SK-N-SH (cell line): ENCODE measurements around the gene SLC10A1. TPM values are rescaled to one million over a fixed set of nuclear protein-coding genes. Genes with fewer than 3 reads are reported as not detected.

Experiments
- CTCF ChIA-PET: fragments of 300-600, 350-600 bp; formaldehyde crosslinking; extraction: SDS; loops from one replicate; lab custom pipeline; 2021; lab: Yijun Ruan, JAX
- POLR2A ChIA-PET: fragments of 350-600 bp; sonication (Branson Sonifier 250); formaldehyde crosslinking; extraction: SDS; loops from one replicate; lab custom pipeline; 2020; ENCODE audit warnings: antibody characterized with exemption, inconsistent platforms; lab: Yijun Ruan, JAX
- DNase-seq: peaks from one replicate; pipeline ENCODE4 v3.0.0; 2012
- H2AFZ ChIP-seq: fragments of 200-600 bp; sonication (generic); 2 replicates; pipeline ENCODE4 v1.8.1; 2016; ENCODE audit warnings: antibody characterized with exemption, mild to moderate bottlenecking, low read depth
- H3F3A ChIP-seq: fragments of 200-600 bp; sonication (generic); replicated peaks from 2 replicates; pipeline ENCODE3; 2016; ENCODE audit warnings: antibody characterized with exemption, mild to moderate bottlenecking; ENCODE audit not compliant: insufficient read depth
- H3K27ac ChIP-seq, 2 experiments: fragments of 200-500 bp in 1 of 2; fragments of 200-600 bp in 1 of 2; sonication (Bioruptor generic) in 1 of 2; sonication (generic), shearing (Covaris generic) in 1 of 2; 2 replicates each; pipeline versions ENCODE4 v1.5.1 to v1.6.1; 2014 to 2016; ENCODE audit warnings: low read depth in 2 of 2, inconsistent platforms in 1 of 2, low read length in 1 of 2, mild to moderate bottlenecking in 1 of 2, mixed read lengths in 1 of 2
- H3K27me3 ChIP-seq: fragments of 200-600 bp; sonication (generic), shearing (Covaris generic); 2 replicates; pipeline ENCODE4 v1.6.1; 2016; ENCODE audit warnings: mixed run types; ENCODE audit not compliant: insufficient read depth
- H3K36me3 ChIP-seq, 2 experiments: fragments of 200-500 bp in 1 of 2; fragments of 200-600 bp in 1 of 2; sonication (Bioruptor generic) in 1 of 2; sonication (generic) in 1 of 2; replicated peaks in 1 of 2; 2 replicates each; pipeline versions ENCODE3 to v1.5.1; 2014 to 2016; ENCODE audit warnings: low read length in 1 of 2, mild to moderate bottlenecking in 1 of 2; ENCODE audit not compliant: insufficient read depth in 2 of 2, control insufficient read depth in 1 of 2
- H3K4me1 ChIP-seq, 2 experiments: fragments of 200-500 bp in 1 of 2; fragments of 200-600 bp in 1 of 2; sonication (Bioruptor generic) in 1 of 2; sonication (generic), shearing (Covaris generic) in 1 of 2; 2 replicates each; pipeline versions ENCODE4 v1.5.1 to v1.6.1; 2014 to 2016; ENCODE audit warnings: low read depth in 1 of 2, low read length in 1 of 2, mixed run types in 1 of 2; ENCODE audit not compliant: insufficient read depth in 2 of 2, control insufficient read depth in 1 of 2
- H3K4me2 ChIP-seq: fragments of 200-600 bp; sonication (generic), shearing (Covaris generic); 2 replicates; pipeline ENCODE4 v1.6.1; 2017; ENCODE audit warnings: mixed run types
- H3K4me3 ChIP-seq, 2 experiments: fragments of 200-500 bp in 1 of 2; fragments of 200-600 bp in 1 of 2; sonication (Bioruptor generic) in 1 of 2; sonication (generic), shearing (Covaris generic) in 1 of 2; 2 replicates each; pipeline versions ENCODE4 v1.5.1 to v1.8.1; 2014 to 2016; ENCODE audit warnings: low read depth in 2 of 2, inconsistent platforms in 1 of 2, low read length in 1 of 2, mild to moderate bottlenecking in 1 of 2, mixed read lengths in 1 of 2, moderate library complexity in 1 of 2
- H3K79me2 ChIP-seq: fragments of 200-600 bp; sonication (generic); 2 replicates; pipeline ENCODE4 v1.8.1; 2017; ENCODE audit warnings: mild to moderate bottlenecking; ENCODE audit not compliant: insufficient read depth
- H3K9ac ChIP-seq: fragments of 200-600 bp; sonication (generic); 2 replicates; pipeline ENCODE4 v1.6.1; 2017; ENCODE audit warnings: mixed run types
- H3K9me2 ChIP-seq: fragments of 200-600 bp; sonication (generic); 2 replicates; pipeline ENCODE4 v1.6.1; 2017; ENCODE audit warnings: mixed run types
- H3K9me3 ChIP-seq: fragments of 200-600 bp; sonication (generic); 2 replicates; pipeline ENCODE4 v1.6.1; 2017; ENCODE audit warnings: mixed run types, mild to moderate bottlenecking, moderate library complexity
- H4K20me1 ChIP-seq: fragments of 200-600 bp; sonication (generic); 2 replicates; pipeline ENCODE4 v1.6.1; 2017; ENCODE audit warnings: mild to moderate bottlenecking, mixed run types; ENCODE audit not compliant: insufficient read depth
- CHD2 ChIP-seq: fragments of 150-350 bp; IDR thresholded peaks from 2 replicates; pipeline ENCODE4 v1.6.1; 2018; ENCODE audit warnings: low read length; ENCODE audit not compliant: partially characterized antibody
- CTCF ChIP-seq: fragments of 200-600 bp; sonication (generic); IDR thresholded peaks from 2 replicates; pipeline ENCODE4 v1.6.1; 2017; ENCODE audit warnings: antibody characterized with exemption, mild to moderate bottlenecking, moderate library complexity
- ELF1 ChIP-seq: IDR thresholded peaks from 2 replicates; pipeline ENCODE4 v1.4.0; 2012
- EP300 ChIP-seq, 2 experiments: IDR thresholded peaks; 2 replicates each; pipeline versions ENCODE4 v1.4.0 to v1.6.1; 2012; ENCODE audit warnings: borderline replicate concordance in 1 of 2, low read depth in 1 of 2, low read length in 1 of 2
- FOXJ3 ChIP-seq: sonication (generic); formaldehyde crosslinking; IDR thresholded peaks from 2 replicates; pipeline ENCODE4 v1.5.1; 2020; ENCODE audit warnings: mild to moderate bottlenecking, missing genetic modification reagents
- GABPA ChIP-seq: IDR thresholded peaks from 2 replicates; pipeline ENCODE4 v1.4.0; 2012; ENCODE audit warnings: low read depth, mild to moderate bottlenecking
- IRF3 ChIP-seq: fragments of 150-350 bp; IDR thresholded peaks from 2 replicates; pipeline ENCODE4 v1.6.1; 2016; ENCODE audit warnings: mild to moderate bottlenecking, low read depth, low read length
- MEF2A ChIP-seq: IDR thresholded peaks from 2 replicates; pipeline ENCODE4 v1.4.0; 2012; ENCODE audit warnings: low read depth, borderline replicate concordance
- MXI1 ChIP-seq: IDR thresholded peaks from 2 replicates; pipeline ENCODE4 v1.6.1; 2012; ENCODE audit warnings: mild to moderate bottlenecking, low read depth, low read length, improper control_type of control experiment
- NFIC ChIP-seq: IDR thresholded peaks from 2 replicates; pipeline ENCODE4 v1.4.0; 2012; ENCODE audit warnings: borderline replicate concordance
- NRF1 ChIP-seq: IDR thresholded peaks from 2 replicates; pipeline ENCODE4 v1.6.1; 2012; ENCODE audit warnings: low read depth, mild to moderate bottlenecking, low read length
- PBX3 ChIP-seq: IDR thresholded peaks from 2 replicates; pipeline ENCODE4; 2012
- POLR2AphosphoS5 ChIP-seq: IDR thresholded peaks from 2 replicates; pipeline ENCODE4 v1.6.1; 2012; ENCODE audit warnings: low read depth, low read length
- REST ChIP-seq: IDR thresholded peaks from 2 replicates; pipeline ENCODE4 v1.6.1; 2012; ENCODE audit warnings: mild to moderate bottlenecking, low read depth, low read length, moderate library complexity
- RXRA ChIP-seq: IDR thresholded peaks from 2 replicates; pipeline ENCODE4 v1.4.0; 2012; ENCODE audit warnings: low read depth, mild to moderate bottlenecking, borderline replicate concordance
- SMC3 ChIP-seq: IDR thresholded peaks from 2 replicates; pipeline ENCODE4 v1.6.1; 2012; ENCODE audit warnings: low read depth, low read length, improper control_type of control experiment
- TAF1 ChIP-seq: IDR thresholded peaks from 2 replicates; pipeline ENCODE4 v1.6.1; 2012; ENCODE audit warnings: low read depth, mild to moderate bottlenecking, low read length, moderate library complexity, borderline replicate concordance
- TCF12 ChIP-seq: IDR thresholded peaks from 2 replicates; pipeline ENCODE4 v1.4.0; 2012
- TEAD4 ChIP-seq: IDR thresholded peaks from 2 replicates; pipeline ENCODE4 v1.4.0; 2012; ENCODE audit warnings: mild to moderate bottlenecking, borderline replicate concordance; ENCODE audit not compliant: insufficient read depth
- USF1 ChIP-seq: IDR thresholded peaks from 2 replicates; pipeline ENCODE4 v1.4.0; 2012; ENCODE audit warnings: low read depth, borderline replicate concordance
- YY1 ChIP-seq: IDR thresholded peaks from 2 replicates; pipeline ENCODE4 v1.4.0; 2012; ENCODE audit warnings: low read depth, mild to moderate bottlenecking
- whole genome bisulfite sequencing: methylation state at CpG from one replicate; pipeline ENCODE4 v1.1.6; 2017; ENCODE audit warnings: low lambda C conversion rate; 5-methylcytosine and 5-hydroxymethylcytosine counted together
- polyA plus RNA-seq, 3 experiments: library from polyadenylated mRNA; depleted of rRNA; stranded (reverse); fragments of >200 nt; gene quantifications; 2 replicates each; pipeline ENCODE4 v1.2.3, GENCODE V29; 2012

SLC10A1 gene
- polyA plus RNA-seq, 1 of the 3 experiments (the other 2 are of a cell fraction) = not detected

GRCh38 chr14:69754487-69754886 lies 42.6 kb downstream of the SLC10A1 start:
- Histone ChIP-seq H3K36me3 (no peaks in the 10 kb centered on the region), H3K4me1 (no peaks in the 10 kb centered on the region), H3K9me3 (no peaks in the 10 kb centered on the region), H3K9me2 (no peaks in the 10 kb centered on the region), H3K4me3 (no peak overlapping the region), H3K27me3 (no peaks in the 10 kb centered on the region), H3K79me2 (no peaks in the 10 kb centered on the region), H2AFZ (no peak overlapping the region), H3K9ac (no peak overlapping the region), H3K4me2 (no peak overlapping the region), H3K27ac (no peak overlapping the region), H4K20me1 (no peaks in the 10 kb centered on the region), H3F3A (no peaks in the 10 kb centered on the region)
- 73% methylated on average over 2 of the region's 2 CpGs for WGBS
- DNase-seq = no peak
- TF ChIP-seq NFIC = no peak
- no peak for TF ChIP-seq GABPA
- no peak for TF ChIP-seq POLR2AphosphoS5
- TF ChIP-seq ELF1 = no peak
- no peak for TF ChIP-seq CHD2
- no peak for TF ChIP-seq SMC3
- no peak for TF ChIP-seq IRF3
- no peak for TF ChIP-seq MEF2A
- no peak for TF ChIP-seq NRF1
- TF ChIP-seq TEAD4 = no peak
- TF ChIP-seq CTCF = no peak
- no peak for TF ChIP-seq MXI1
- TF ChIP-seq USF1 = no peak
- CTCF ChIA-PET = interaction anchor here (0.8 to 2.0 kb wide), 3 partner anchors 27 to 219 kb away, joined by 3 to 6 read pairs (median 3); no protein-coding TSS in a partner anchor
- POLR2A ChIA-PET = no interaction called here

GRCh38 chr14:69753860-69754259 lies 43.2 kb downstream of the SLC10A1 start:
- Histone ChIP-seq H3K9ac (no peak overlapping the region), H3K79me2 (no peaks in the 10 kb centered on the region), H4K20me1 (no peaks in the 10 kb centered on the region), H3K4me3 (no peak overlapping the region), H3F3A (no peaks in the 10 kb centered on the region), H3K9me2 (no peaks in the 10 kb centered on the region), H3K27ac (no peak overlapping the region), H3K4me2 (no peak overlapping the region), H2AFZ (no peak overlapping the region), H3K27me3 (no peaks in the 10 kb centered on the region), H3K4me1 (no peaks in the 10 kb centered on the region), H3K9me3 (no peaks in the 10 kb centered on the region), H3K36me3 (no peaks in the 10 kb centered on the region)
- CTCF ChIA-PET = interaction anchor here (1.0 to 2.0 kb wide), 2 partner anchors 27 to 218 kb away, joined by 3 to 6 read pairs; no protein-coding TSS in a partner anchor
- DNase-seq = no peak
- POLR2A ChIA-PET = no interaction called here
- TF ChIP-seq RXRA = no peak
- no peak for TF ChIP-seq EP300 (IDR thresholded peaks at IDR 0.05; ENCODE audit: borderline replicate concordance in 1 of 2, low read depth in 1 of 2, low read length in 1 of 2)
- no peak for TF ChIP-seq YY1
- TF ChIP-seq MXI1 = no peak
- TF ChIP-seq TAF1 = no peak
- TF ChIP-seq PBX3 = no peak
- no peak for TF ChIP-seq TCF12
- no peak for TF ChIP-seq REST
- no peak for TF ChIP-seq FOXJ3 (CRISPR knock-in tag)
- WGBS = 33% methylated on average over 1 of the region's 1 CpG
